GM19099 (cell line): ENCODE results near the gene PPP2R2C.

Experiments
- POLR2A ChIP-seq: IDR thresholded peaks from 3 replicates; pipeline ENCODE4 v1.6.1; 2011; ENCODE audit warnings: low read depth; ENCODE audit not compliant: insufficient read length; ENCODE audit errors: extremely low read depth

The PPP2R2C gene

DNA sequence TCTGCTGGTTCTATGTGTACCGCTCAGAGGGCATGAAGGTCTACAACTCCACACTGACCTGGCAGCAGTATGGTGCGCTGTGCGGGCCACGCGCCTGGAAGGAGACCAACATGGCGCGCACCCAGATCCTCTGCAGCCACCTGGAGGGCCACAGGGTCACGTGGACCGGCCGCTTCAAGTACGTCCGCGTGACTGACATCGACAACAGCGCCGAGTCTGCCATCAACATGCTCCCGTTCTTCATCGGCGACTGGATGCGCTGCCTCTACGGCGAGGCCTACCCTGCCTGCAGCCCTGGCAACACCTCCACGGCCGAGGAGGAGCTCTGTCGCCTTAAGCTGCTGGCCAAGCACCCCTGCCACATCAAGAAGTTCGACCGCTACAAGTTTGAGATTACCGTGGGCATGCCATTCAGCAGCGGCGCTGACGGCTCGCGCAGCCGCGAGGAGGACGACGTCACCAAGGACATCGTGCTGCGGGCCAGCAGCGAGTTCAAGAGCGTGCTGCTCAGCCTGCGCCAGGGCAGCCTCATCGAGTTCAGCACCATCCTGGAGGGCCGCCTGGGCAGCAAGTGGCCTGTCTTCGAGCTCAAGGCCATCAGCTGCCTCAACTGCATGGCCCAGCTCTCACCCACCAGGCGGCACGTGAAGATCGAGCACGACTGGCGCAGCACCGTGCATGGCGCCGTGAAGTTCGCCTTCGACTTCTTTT lies 170.5 kb downstream of the PPP2R2C start:
- TF ChIP-seq POLR2A: no peak

DNA sequence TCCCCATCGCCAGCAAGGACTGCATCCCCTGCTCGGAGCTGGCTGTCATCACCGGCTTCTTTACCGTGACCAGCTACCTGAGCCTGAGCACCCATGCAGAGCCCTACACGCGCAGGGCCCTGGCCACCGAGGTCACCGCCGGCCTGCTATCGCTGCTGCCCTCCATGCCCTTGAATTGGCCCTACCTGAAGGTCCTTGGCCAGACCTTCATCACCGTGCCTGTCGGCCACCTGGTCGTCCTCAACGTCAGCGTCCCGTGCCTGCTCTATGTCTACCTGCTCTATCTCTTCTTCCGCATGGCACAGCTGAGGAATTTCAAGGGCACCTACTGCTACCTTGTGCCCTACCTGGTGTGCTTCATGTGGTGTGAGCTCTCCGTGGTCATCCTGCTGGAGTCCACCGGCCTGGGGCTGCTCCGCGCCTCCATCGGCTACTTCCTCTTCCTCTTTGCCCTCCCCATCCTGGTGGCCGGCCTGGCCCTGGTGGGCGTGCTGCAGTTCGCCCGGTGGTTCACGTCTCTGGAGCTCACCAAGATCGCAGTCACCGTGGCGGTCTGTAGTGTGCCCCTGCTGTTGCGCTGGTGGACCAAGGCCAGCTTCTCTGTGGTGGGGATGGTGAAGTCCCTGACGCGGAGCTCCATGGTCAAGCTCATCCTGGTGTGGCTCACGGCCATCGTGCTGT lies 171.2 kb downstream of the PPP2R2C start:
- TF ChIP-seq POLR2A: no peak

DNA sequence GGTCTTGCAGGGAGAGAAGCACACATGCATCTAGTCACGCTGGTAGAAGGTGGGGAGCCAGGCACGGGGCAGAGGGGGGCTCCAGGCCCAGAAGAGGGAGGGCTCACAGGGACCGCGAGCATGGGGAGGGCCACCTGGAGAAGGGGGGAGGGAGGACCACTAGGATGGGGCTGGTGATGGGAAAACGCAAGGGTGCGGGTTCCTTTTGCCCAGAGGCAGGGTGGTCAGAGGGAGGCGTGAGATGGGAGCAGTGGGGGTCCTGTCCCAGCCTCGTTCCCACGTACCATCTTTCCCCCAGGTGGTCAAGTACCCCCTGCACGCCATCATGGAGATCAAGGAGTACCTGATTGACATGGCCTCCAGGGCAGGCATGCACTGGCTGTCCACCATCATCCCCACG lies 172.1 kb downstream of the PPP2R2C start:
- no peak for TF ChIP-seq POLR2A

DNA sequence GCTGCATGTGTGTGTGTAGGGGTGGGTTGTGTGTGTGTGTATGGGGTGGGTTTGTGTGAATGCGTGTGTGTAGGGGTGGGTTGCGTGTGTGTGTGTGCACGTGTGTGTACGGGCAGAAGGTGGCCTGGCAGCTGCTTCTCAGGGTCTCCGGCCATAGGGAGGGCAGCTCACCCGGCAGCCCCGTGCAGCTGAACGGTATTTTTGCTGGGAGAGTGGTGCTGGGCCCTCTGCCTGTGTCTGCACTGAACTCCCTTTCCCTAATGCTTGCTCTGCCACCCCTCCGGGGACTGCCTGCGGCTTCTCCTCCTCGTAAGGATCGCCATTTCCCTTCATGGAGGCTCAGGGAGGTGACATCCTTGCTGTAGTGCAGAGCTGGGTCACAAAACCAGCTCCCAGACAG lies 172.5 kb downstream of the PPP2R2C start:
- no peak for TF ChIP-seq POLR2A

DNA sequence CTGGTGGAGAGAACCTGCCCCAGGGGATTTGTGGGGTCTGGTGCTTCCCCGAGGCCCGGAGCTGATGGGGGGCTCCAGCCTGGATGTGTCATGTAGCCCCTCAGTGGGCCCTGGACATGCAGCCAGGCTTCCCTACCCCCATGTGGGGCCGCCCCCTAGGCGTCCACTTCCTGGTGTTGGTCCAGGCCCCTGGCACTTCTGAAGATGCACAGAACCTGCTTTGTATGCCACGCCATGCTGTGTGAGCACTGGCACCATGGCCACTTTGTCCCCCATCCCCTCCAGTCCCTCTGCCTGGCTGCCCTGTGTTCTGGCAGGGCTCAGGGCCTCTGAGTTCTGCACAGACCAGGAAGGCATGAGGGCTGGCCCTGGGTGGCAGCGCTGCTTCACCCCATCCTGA lies 173.6 kb downstream of the PPP2R2C start:
- no peak for TF ChIP-seq POLR2A

DNA sequence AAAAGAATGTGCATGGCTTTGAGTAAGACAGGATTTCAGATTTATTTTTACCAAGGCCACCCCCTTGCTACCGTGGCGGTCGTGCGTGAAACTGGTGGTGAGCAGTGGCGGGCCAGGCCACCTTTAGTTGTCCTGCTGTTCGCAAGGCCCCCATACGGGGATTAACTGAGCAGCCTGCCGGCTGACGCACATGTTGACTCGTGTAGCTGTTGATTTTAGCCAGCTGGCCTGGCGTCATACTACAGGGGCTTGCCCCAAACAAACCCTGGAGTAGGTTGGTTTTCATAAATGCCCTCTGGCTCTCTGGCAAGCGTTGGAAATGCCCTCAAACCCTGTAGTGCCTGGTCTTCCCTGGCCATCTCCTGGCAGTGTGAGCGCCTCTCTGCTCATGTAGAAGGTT lies 174.4 kb downstream of the PPP2R2C start:
- no peak for TF ChIP-seq POLR2A

DNA sequence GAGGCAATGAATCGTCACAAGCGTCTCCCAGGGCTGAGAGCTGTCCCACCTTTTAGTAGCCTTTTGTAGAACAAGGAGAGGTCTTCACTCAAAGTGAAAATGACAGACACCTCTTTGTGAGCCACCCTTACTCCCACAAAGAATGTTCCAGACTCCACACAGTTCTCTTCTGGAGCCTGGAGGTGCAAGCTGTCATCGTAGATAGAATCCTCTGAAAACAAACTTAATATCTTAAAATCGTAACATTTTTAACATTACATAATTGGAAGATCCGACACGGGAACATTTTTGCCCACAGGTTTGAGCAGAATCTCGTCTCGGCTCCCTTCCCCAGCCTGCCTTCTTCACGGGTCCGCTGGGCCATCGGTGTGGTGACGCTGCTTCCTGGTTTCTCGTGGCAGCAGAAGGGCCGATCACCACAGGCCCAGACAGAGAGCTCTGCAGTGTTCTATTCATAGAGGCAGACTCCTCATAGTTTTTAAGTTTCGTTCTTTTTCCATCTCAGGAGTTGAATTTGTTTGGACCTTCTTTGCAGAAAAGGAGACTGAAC lies 175.1 kb downstream of the PPP2R2C start:
- TF ChIP-seq POLR2A: no peak

DNA sequence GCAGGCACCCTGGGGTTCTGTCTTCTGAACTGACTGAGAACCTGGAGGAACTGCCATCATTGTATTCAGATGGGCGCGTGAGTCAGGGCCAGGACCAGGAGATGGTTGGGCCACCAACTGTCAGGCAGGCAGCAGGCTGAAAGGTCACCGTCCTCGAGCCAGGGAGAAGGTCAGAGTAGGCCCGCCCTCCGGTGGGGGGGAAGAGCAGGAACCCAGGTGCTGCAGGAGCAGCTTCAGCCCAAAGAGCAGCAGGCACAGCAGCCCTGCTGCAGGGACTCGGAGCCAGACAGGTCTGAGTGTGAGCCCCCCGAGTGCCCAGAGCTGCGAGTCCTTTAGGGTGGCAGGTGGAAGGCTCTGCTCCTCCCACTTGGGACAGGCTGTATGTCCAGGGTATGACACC lies 176.4 kb downstream of the PPP2R2C start:
- TF ChIP-seq POLR2A: no peak

DNA sequence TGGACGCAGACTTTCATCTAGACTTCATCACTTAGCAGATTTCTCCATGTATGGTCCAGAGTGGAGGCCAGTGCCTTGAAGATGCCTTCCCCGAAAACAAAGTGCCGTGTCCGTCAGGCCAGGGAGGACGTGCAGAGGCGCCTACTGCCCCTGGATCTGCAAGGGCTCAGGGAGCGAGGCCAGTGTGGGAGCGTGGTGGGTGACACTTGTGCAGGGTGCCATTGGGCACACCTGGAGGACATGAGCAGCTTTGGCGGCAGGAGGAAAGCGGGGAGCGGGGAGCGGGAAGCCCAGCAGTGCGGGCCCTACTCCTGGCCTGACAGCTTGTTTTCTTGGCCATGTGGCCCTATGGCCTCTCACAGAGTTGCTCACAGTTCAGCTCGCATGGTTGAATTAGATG lies 176.9 kb downstream of the PPP2R2C start:
- no peak for TF ChIP-seq POLR2A

DNA sequence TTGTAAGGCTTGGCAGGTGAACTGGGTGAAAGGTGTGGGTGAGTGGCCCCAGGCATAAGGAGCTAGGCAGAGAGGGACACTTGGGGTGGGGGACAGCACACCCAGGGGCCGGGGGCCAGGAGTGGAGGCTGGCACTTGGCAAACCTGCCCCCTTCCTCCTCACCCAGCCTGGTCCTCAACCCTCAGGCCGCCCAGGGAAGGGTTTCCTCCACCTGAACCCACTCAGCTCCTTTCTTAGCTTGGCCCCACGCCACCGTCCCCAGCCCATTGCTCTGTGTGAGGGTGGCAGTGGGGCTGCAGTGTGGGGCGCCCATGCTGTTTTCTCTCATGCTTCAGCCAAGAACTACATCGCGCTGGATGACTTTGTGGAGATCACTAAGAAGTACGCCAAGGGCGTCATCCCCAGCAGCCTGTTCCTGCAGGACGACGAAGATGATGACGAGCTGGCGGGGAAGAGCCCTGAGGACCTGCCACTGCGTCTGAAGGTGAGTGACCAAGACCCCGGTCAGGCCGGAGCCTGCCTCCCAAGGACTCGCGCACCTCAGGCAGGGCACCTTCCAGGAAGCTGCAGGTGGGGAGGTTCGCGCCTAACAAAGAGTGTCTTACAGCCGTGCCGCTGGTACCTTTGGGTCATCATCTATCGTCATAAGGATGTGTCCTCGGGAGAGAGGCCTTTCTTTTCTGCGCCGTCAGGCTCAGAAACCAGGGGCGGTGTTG lies 177.6 kb downstream of the PPP2R2C start:
- no peak for TF ChIP-seq POLR2A

DNA sequence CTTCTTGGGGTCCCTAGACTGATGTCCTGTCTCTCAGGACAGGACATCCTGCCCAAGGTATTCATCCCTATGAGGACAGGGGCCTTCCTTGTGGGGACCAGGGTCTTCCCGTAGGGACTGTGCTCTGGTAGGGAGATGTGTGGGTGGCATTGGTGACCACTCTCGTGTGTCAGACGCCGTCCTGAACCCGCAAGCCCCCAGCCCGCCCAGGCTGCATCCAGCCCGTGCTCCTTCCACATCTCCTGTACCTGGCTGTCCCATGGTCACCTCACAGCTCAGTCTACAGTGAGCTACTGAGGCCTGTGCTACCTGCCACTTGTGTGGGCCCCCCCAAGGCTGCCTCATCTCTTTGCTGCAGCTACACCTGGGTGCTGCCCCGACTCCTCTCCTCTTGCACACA lies 178.8 kb downstream of the PPP2R2C start:
- TF ChIP-seq POLR2A: no peak

DNA sequence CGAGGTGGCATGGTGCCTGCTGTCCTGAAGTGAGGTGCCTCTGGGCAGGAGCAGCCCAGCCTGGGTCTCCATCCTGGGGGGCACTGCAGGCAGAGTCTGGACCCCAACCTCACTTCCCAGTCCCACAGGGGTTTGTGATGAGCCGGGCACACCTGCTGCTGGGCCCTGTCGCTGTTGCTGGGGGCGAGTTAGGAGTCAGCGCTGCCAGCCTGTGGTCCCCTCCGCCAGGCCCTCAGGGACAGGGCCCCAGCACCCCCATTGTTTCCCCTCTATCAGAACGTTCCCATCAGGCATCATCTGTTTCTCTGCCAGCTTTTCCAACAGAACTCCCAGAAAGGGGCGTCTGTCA lies 179.3 kb downstream of the PPP2R2C start:
- no peak for TF ChIP-seq POLR2A

DNA sequence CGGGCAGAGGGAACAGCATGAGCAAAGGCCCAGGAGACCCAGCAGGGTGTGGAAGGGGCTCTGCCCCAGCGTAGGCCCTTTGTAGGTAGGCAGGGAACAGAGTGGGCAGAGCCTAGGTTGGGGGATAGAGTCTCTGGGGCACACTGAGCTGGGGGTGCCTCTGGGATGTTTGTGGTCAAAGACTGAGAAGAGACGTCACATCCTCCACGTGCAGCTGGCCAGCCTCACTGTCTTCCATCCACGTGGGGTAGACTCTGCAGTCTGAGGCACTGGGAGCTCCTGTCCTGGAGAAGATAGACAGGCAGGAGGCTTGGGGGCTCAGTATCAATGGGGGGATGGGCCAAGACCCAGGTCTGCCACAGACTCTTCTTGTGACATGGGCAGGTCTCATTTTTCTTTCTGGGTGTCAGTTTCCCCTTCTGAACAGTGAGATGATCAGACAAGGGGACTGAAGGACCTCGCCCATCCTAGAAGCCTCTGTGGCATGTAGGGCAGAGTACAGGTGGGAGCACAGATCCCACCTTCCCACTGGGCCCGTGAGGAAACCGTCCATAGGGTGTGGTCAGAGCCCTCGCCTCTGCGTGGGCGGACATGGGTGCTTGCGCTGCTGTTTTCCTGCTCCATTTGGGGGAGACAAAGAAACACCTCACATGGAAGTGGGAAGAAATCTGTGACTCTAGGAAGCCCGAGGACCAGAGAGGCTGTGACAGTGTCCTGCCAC lies 179.9 kb downstream of the PPP2R2C start:
- TF ChIP-seq POLR2A: no peak

DNA sequence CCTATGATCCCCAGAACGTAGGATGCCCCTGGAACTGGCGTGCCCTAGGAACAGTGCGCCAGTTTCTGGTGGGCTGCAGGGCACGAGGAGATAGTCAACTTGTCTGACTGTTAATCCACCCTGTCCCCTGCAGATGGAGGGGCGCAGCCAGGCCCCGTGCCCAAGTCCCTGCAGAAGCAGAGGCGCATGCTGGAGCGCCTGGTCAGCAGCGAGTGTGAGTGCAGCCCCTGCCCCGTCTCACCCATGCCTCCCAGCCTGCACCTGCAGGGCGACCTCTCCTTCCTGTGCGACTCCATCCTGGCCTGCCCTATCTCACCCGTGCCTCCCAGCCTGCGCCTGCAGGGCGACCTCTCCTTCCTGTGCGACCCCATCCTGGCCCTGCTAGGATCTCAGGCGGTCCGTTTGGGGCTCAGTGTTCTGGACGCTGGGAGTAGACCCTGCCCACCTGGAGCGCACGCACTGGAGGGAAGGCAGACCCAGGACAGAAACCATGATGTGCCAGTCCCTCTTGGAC lies 180.6 kb downstream of the PPP2R2C start:
- no peak for TF ChIP-seq POLR2A
